MCF 10A (cell line): Measurements from ENCODE around the gene JAKMIP2. TPM values are rescaled to one million over a fixed set of nuclear protein-coding genes. Genes with fewer than 3 reads are reported as not detected.

ENCODE experiments used
- BruUV-seq: library from RNA; stranded (reverse); fragments of 400-500 nt; replicated peaks from 2 replicates; lab custom pipeline; 2021; lab: Mats Ljungman, UMichigan
- CTCF ChIA-PET: fragments of 300-600 bp; sonication (Branson Sonifier 250); formaldehyde crosslinking; extraction: SDS; loops from one replicate; lab custom pipeline; 2021; ENCODE audit warnings: antibody characterized with exemption, inconsistent platforms; lab: Yijun Ruan, JAX
- POLR2A ChIA-PET: fragments of 300-600, 350-650 bp; sonication (Branson Sonifier 250); formaldehyde crosslinking; extraction: SDS; loops from one replicate; lab custom pipeline; 2020; ENCODE audit warnings: antibody characterized with exemption, inconsistent platforms; lab: Yijun Ruan, JAX
- DNase-seq: peaks from one replicate; pipeline ENCODE4 v3.0.0-alpha.2; 2018; ENCODE audit not compliant: unreplicated experiment
- H3K27ac Mint-ChIP-seq: one replicate; pipeline ENCODE4 v1.8.0; 2022; ENCODE audit warnings: mild to moderate bottlenecking, low read depth, mixed read lengths; ENCODE audit not compliant: unreplicated experiment
- H3K27me3 Mint-ChIP-seq: one replicate; pipeline ENCODE4 v1.8.0; 2022; ENCODE audit warnings: mixed read lengths; ENCODE audit not compliant: insufficient read depth, unreplicated experiment
- H3K36me3 Mint-ChIP-seq: one replicate; pipeline ENCODE4 v1.8.0; 2022; ENCODE audit warnings: mild to moderate bottlenecking, moderate library complexity, mixed read lengths; ENCODE audit not compliant: insufficient read depth, unreplicated experiment
- H3K4me1 Mint-ChIP-seq: one replicate; pipeline ENCODE4 v1.8.0; 2022; ENCODE audit warnings: mixed read lengths; ENCODE audit not compliant: insufficient read depth, unreplicated experiment
- H3K4me3 Mint-ChIP-seq: one replicate; pipeline ENCODE4 v1.8.0; 2022; ENCODE audit warnings: mild to moderate bottlenecking, moderate library complexity, mixed read lengths; ENCODE audit not compliant: unreplicated experiment
- H3K9me3 Mint-ChIP-seq: one replicate; pipeline ENCODE4 v1.8.0; 2022; ENCODE audit warnings: mixed read lengths; ENCODE audit not compliant: unreplicated experiment
- CTCF ChIP-seq: fragments of 200-600 bp; IDR thresholded peaks from one replicate; pipeline ENCODE4 v1.8.0; 2022; ENCODE audit warnings: antibody characterized with exemption, mild to moderate bottlenecking; ENCODE audit not compliant: unreplicated experiment
- intact Hi-C: fragments of 100-400 bp; cut with micrococcal nuclease; formaldehyde crosslinking; loops from 2 replicates; pipeline ENCODE4 v1.14.1; 2022
- total RNA-seq: library from RNA; stranded (reverse); gene quantifications from 2 replicates; pipeline ENCODE4 v1.2.3, GENCODE V29; 2022

JAKMIP2 gene
- total RNA-seq, 1 experiment from 2014 or later = not detected

GRCh38 chr5:147734894-147735293 is 47.6 kb downstream of the JAKMIP2 start:
- Mint-ChIP-seq H3K4me3 (no peak overlapping the region), H3K36me3 (no peaks in the 10 kb centered on the region), H3K27me3 (peaks cover 49% of the 10 kb centered on the region), H3K4me1 (no peaks in the 10 kb centered on the region), H3K9me3 (no peaks in the 10 kb centered on the region), H3K27ac (no peak overlapping the region)
- ChIA-PET CTCF (interaction anchor here (1.1 kb wide), 1 partner anchor 88 kb away, joined by 4 read pairs; no protein-coding TSS in a partner anchor), POLR2A (no interaction called here)
- no peak for TF ChIP-seq CTCF
- BruUV-seq = no TSS peak
- no peak for DNase-seq
- intact Hi-C loops = no loop called here

DNA sequence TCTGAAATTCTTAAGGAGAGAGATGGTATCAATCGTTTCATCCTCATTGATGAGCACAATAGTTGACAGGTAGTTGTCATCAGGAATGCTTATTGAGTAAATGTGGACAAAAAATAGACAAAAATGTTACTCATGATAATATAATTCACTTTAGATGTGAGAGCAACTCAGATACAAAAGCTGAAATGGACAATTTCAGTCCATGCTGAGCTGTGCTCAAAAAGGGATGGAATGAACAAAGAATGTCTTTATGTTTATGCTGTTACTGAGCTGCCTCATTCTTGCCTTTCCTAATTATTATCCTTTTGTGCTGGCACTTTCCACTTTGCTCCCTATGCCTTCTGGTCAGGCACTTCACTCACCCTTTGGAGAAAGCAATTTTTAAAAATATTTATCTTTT is 49.5 kb downstream of the JAKMIP2 start:
- Mint-ChIP-seq H3K9me3 (no peaks in the 10 kb centered on the region), H3K4me3 (no peak overlapping the region), H3K36me3 (no peaks in the 10 kb centered on the region), H3K27me3 (peaks cover 31% of the 10 kb centered on the region), H3K27ac (no peak overlapping the region), H3K4me1 (no peaks in the 10 kb centered on the region)
- ChIA-PET POLR2A (interaction anchor here (0.9 kb wide), 1 partner anchor 104 kb away, joined by 3 read pairs; no protein-coding TSS in a partner anchor), CTCF (interaction anchor here (0.5 kb wide), 1 partner anchor 11 kb away, joined by 3 read pairs; no protein-coding TSS in a partner anchor)
- DNase-seq = no peak
- intact Hi-C loops = no loop called here
- no peak for TF ChIP-seq CTCF
- BruUV-seq = no TSS peak

GRCh38 chr5:147732291-147732883 is 50.1 kb downstream of the JAKMIP2 start:
- H3K27ac Mint-ChIP-seq = no peak overlapping the region
- no peak for TF ChIP-seq CTCF
- CTCF ChIA-PET = interaction anchor here (0.6 to 0.9 kb wide), 2 partner anchors 12 to 375 kb away, joined by 3 to 5 read pairs; no protein-coding TSS in a partner anchor
- no TSS peak for BruUV-seq
- intact Hi-C loops = no loop called here
- H3K4me1 Mint-ChIP-seq = no peaks in the 10 kb centered on the region
- no peaks in the 10 kb centered on the region for H3K9me3 Mint-ChIP-seq
- no peaks in the 10 kb centered on the region for H3K36me3 Mint-ChIP-seq
- no peak overlapping the region for H3K4me3 Mint-ChIP-seq
- no peak for DNase-seq
- POLR2A ChIA-PET = interaction anchor here (0.6 to 0.9 kb wide), 2 partner anchors 103 to 1142 kb away, joined by 3 to 4 read pairs; no protein-coding TSS in a partner anchor
- peaks cover 24% of the 10 kb centered on the region for H3K27me3 Mint-ChIP-seq

DNA sequence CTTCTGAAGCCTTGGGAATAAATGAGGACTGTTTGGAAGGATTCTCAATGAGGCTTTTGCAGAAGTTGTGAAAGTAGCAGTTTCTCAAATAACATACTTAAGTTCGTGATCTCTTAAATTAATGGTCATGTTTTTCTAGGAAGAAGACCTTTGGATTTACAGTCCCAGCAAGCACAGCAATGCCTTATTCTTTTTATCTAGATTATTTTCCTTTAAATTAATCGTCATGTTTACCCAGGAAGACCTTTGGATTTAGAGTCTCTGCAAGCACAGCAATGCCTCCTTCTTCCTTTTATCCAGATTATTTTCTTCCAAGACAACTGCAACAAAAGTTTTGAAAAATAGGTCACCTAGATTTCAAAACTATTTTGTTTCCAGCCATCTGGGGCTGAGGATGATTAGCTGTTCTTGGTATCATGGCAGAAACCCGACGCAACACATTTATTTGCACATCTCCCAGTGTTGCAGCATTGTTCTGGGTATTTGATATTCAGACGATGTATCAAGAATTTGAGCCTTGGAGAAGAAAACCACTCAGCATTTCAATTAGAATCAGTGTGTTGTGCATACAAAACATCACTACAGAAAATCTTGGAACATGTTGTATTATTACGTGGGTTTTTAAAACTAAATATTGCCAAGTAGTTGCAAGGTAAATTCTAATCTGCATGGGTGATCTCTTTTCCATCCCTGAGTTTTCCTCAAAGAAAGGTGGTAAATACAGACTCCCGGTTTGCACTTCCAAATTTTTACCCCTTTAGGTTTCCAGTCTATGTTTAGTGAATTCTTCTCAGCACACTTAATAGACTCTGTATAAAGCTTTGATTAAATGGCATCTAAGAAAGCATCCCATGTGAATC is 50.9 kb downstream of the JAKMIP2 start:
- Mint-ChIP-seq H3K27ac (no peak overlapping the region), H3K9me3 (no peaks in the 10 kb centered on the region), H3K27me3 (peaks cover 24% of the 10 kb centered on the region), H3K4me3 (no peak overlapping the region), H3K36me3 (no peaks in the 10 kb centered on the region), H3K4me1 (no peaks in the 10 kb centered on the region)
- no peak for DNase-seq
- BruUV-seq = no TSS peak
- ChIA-PET POLR2A (interaction anchor here (0.6 kb wide), 1 partner anchor 1142 kb away, joined by 4 read pairs; no protein-coding TSS in a partner anchor), CTCF (interaction anchor here (0.9 kb wide), 1 partner anchor 13 kb away, joined by 5 read pairs; no protein-coding TSS in a partner anchor)
- intact Hi-C loops = no loop called here
- no peak for TF ChIP-seq CTCF
